NT2/D1 (cell line): ENCODE results near the gene DEF6.
"Not testable (repeated sequence)": the region's sequence is repeated elsewhere in the genome, so short reads cannot be mapped to it uniquely, and the experiment has no call there.

Experiments used
- DNase-seq: peaks from one replicate; pipeline ENCODE4 v3.0.0-alpha.2; 2011; ENCODE audit warnings: low read depth, low spot score
- H3K27me3 ChIP-seq: 2 replicates; pipeline ENCODE4 v1.6.0; 2011; ENCODE audit warnings: mild to moderate bottlenecking; ENCODE audit not compliant: insufficient read length, insufficient read depth
- H3K36me3 ChIP-seq: 2 replicates; pipeline ENCODE4 v1.6.1; 2011; ENCODE audit warnings: mild to moderate bottlenecking, low read length, mixed read lengths; ENCODE audit not compliant: insufficient read depth, insufficient read length
- H3K4me1 ChIP-seq: 2 replicates; pipeline ENCODE4 v1.5.1; 2011; ENCODE audit not compliant: insufficient read depth, insufficient read length
- H3K4me3 ChIP-seq: 2 replicates; pipeline ENCODE4 v1.5.1; 2011; ENCODE audit warnings: low read depth; ENCODE audit not compliant: insufficient read length
- H3K9ac ChIP-seq: 2 replicates; pipeline ENCODE4 v1.6.0; 2011; ENCODE audit warnings: low read depth; ENCODE audit not compliant: insufficient read length
- H3K9me3 ChIP-seq: 2 replicates; pipeline ENCODE4 v1.5.1; 2011; ENCODE audit warnings: mild to moderate bottlenecking, low read length; ENCODE audit not compliant: insufficient read depth
- SUZ12 ChIP-seq: IDR thresholded peaks from 2 replicates; pipeline ENCODE4 v1.6.1; 2011; ENCODE audit not compliant: insufficient read length, insufficient read depth; ENCODE audit errors: extremely low read depth
- YY1 ChIP-seq: IDR thresholded peaks from 2 replicates; pipeline ENCODE4 v1.6.1; 2011; ENCODE audit not compliant: insufficient read length, insufficient read depth
- ZNF274 ChIP-seq: IDR thresholded peaks from 2 replicates; pipeline ENCODE4 v1.6.1; 2011; ENCODE audit warnings: mild to moderate bottlenecking, low read depth, low read length

The DEF6 gene

GRCh38 chr6:35302604-35303241, 5.1 kb downstream of the DEF6 start:
- Histone ChIP-seq H3K9me3 (no peaks in the 10 kb centered on the region), H3K36me3 (no peaks in the 10 kb centered on the region), H3K9ac (peak overlapping the region; percentile 9), H3K4me1 (peaks cover 6% of the 10 kb centered on the region), H3K27me3 (no peaks in the 10 kb centered on the region), H3K4me3 (no peak overlapping the region)
- TF ChIP-seq YY1 (no peak), ZNF274 (no peak), SUZ12 (no peak)
- DNase-seq, result peak; percentile 20

DNA sequence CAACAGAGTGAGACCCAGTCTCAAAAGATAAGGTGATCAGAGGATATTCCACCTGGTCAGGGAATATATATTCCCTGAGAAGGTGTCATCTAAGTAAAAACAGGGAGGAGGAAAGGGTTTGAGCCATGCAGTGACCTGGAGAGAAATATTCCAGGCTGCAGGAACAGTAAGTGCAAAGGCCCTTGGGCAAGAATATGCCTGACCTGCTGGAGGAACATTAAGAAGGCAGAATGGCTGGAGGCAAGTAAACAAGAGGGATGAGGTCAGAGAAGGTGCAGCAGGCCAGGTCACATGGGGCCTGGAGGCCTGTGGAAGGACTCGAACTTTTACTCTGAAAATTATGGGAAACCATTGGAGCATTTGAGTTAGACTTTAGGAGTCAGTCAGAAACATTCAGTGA, 6.7 kb downstream of the DEF6 start:
- no peak for TF ChIP-seq SUZ12
- no peak for TF ChIP-seq ZNF274
- no peak for TF ChIP-seq YY1
- DNase-seq, result no peak
- Histone ChIP-seq H3K9me3 (no peaks in the 10 kb centered on the region), H3K4me3 (no peak overlapping the region), H3K4me1 (peaks cover 3% of the 10 kb centered on the region), H3K36me3 (no peaks in the 10 kb centered on the region), H3K27me3 (no peaks in the 10 kb centered on the region), H3K9ac (no peak overlapping the region)

- Histone ChIP-seq H3K4me1 (peaks cover 3% of the 10 kb centered on the region), H3K27me3 (no peaks in the 10 kb centered on the region), H3K9ac (no peak overlapping the region), H3K36me3 (no peaks in the 10 kb centered on the region), H3K9me3 (no peaks in the 10 kb centered on the region), H3K4me3 (no peak overlapping the region)
- no peak for DNase-seq
- TF ChIP-seq ZNF274 (no peak), SUZ12 (no peak), YY1 (no peak)
Measured at GRCh38 chr6:35305117-35305516, 7.5 kb downstream of the DEF6 start.

DNA sequence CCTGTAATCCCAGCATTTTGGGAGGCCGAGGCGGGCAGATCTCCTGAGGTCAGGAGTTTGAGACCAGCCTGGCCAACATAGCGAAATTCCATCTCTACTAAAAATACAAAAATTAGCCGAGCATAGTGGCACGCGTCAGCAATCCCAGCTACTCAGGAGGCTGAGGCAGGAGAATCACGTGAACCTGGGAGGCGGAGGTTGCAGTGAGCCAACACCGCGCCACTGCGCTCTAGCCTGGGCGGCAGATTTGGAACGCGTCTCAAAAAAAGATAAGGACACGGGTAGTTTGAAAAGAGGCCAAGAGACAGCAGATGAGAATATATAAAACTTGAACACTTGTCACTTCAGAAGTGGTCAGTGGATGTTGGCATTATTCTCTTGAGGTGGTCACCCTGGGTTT, 9.5 kb downstream of the DEF6 start:
- DNase-seq, H3K9ac ChIP-seq, H3K27me3 ChIP-seq, H3K4me1 ChIP-seq, H3K9me3 ChIP-seq, H3K4me3 ChIP-seq, H3K36me3 ChIP-seq: not testable (repeated sequence)

- H3K36me3 ChIP-seq, H3K4me1 ChIP-seq, H3K27me3 ChIP-seq, H3K4me3 ChIP-seq, DNase-seq, H3K9ac ChIP-seq, H3K9me3 ChIP-seq: not testable (repeated sequence)
Measured at GRCh38 chr6:35308543-35308942, 10.9 kb downstream of the DEF6 start.

DNA sequence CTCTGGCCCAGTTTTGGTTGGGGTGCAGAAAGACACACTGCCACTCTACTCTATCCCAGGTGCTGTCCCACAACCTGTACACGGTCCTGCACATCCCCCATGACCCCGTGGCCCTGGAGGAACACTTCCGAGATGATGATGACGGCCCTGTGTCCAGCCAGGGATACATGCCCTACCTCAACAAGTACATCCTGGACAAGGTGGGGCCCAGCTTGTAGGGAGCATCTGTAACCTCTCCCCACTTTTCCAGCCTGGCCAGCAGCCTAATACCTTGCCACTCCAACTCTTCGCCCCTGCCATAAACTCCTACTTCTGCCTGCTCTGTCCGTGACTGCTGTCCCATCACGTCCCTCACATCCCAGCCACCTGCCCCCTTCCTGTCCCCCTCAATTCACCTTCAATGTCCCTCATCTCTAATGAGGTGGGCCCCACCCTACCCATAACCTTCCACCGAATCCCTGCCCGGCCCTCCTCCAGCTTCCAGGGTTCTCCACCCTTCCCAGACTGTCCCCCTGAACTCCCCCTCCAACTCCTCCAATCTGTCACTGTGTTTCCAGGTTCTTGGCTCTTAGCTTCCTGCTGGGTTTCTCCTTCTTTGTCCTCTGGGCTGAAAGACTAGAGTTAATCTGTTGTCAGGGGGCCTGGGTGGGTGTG, 12.1 kb downstream of the DEF6 start:
- Histone ChIP-seq H3K9ac (no peak overlapping the region), H3K4me1 (peaks cover 3% of the 10 kb centered on the region), H3K9me3 (no peaks in the 10 kb centered on the region), H3K36me3 (no peaks in the 10 kb centered on the region), H3K4me3 (no peak overlapping the region), H3K27me3 (no peaks in the 10 kb centered on the region)
- no peak for TF ChIP-seq YY1
- no peak for TF ChIP-seq SUZ12
- no peak for TF ChIP-seq ZNF274
- no peak for DNase-seq

- no peak overlapping the region for H3K9ac ChIP-seq
Measured at GRCh38 chr6:35310265-35310831, 12.7 kb downstream of the DEF6 start.

More at GRCh38 chr6:35310265-35310831, 12.7 kb downstream of the DEF6 start:
- Histone ChIP-seq H3K27me3 (no peaks in the 10 kb centered on the region), H3K4me3 (no peak overlapping the region), H3K9me3 (no peaks in the 10 kb centered on the region), H3K36me3 (no peaks in the 10 kb centered on the region), H3K4me1 (peaks cover 3% of the 10 kb centered on the region)
- DNase-seq, result no peak
- TF ChIP-seq YY1 (no peak), SUZ12 (no peak), ZNF274 (no peak)
